HepG2 (cell line): ENCODE data around the gene LUZP2.

Experiments
- TAF1 ChIP-seq: sonication (generic); formaldehyde crosslinking; IDR thresholded peaks from 2 replicates; pipeline ENCODE4 v1.4.0; 2020; ENCODE audit warnings: missing genetic modification reagents
- ZNF317 ChIP-seq: sonication (generic); formaldehyde crosslinking; IDR thresholded peaks from 2 replicates; pipeline ENCODE4 v1.5.0; 2020; ENCODE audit warnings: mild to moderate bottlenecking, missing genetic modification reagents
- TF ChIP-seq, protein P1 (sequence below): sonication (generic); formaldehyde crosslinking; IDR thresholded peaks from 2 replicates; pipeline ENCODE4 v1.4.0; 2020; ENCODE audit warnings: missing genetic modification reagents, mild to moderate bottlenecking, borderline replicate concordance
- TF ChIP-seq, protein P2 (sequence below): sonication (generic); formaldehyde crosslinking; IDR thresholded peaks from 2 replicates; pipeline ENCODE4 v1.9.0; 2021; ENCODE audit warnings: missing genetic modification reagents, borderline replicate concordance
- TF ChIP-seq, protein P3 (sequence below), 2 experiments: sonication (generic) in 1 of 2; formaldehyde crosslinking in 1 of 2; IDR thresholded peaks; 2 replicates each; pipeline versions ENCODE4 v1.5.1 to v1.6.1; 2011 to 2020; ENCODE audit warnings: borderline replicate concordance in 1 of 2, low read depth in 1 of 2, low read length in 1 of 2, mild to moderate bottlenecking in 1 of 2, missing genetic modification reagents in 1 of 2, moderate library complexity in 1 of 2
- TF ChIP-seq, protein P4 (sequence below): IDR thresholded peaks from 2 replicates; pipeline ENCODE4 v1.6.1; 2016

- TF ChIP-seq, protein P1, sequence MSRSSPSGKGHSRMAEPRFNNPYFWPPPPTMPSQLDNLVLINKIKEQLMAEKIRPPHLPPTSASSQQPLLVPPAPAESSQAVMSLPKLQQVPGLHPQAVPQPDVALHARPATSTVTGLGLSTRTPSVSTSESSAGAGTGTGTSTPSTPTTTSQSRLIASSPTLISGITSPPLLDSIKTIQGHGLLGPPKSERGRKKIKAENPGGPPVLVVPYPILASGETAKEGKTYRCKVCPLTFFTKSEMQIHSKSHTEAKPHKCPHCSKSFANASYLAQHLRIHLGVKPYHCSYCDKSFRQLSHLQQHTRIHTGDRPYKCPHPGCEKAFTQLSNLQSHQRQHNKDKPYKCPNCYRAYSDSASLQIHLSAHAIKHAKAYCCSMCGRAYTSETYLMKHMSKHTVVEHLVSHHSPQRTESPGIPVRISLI (CRISPR knock-in tag): no peak
- TF ChIP-seq, protein P2, sequence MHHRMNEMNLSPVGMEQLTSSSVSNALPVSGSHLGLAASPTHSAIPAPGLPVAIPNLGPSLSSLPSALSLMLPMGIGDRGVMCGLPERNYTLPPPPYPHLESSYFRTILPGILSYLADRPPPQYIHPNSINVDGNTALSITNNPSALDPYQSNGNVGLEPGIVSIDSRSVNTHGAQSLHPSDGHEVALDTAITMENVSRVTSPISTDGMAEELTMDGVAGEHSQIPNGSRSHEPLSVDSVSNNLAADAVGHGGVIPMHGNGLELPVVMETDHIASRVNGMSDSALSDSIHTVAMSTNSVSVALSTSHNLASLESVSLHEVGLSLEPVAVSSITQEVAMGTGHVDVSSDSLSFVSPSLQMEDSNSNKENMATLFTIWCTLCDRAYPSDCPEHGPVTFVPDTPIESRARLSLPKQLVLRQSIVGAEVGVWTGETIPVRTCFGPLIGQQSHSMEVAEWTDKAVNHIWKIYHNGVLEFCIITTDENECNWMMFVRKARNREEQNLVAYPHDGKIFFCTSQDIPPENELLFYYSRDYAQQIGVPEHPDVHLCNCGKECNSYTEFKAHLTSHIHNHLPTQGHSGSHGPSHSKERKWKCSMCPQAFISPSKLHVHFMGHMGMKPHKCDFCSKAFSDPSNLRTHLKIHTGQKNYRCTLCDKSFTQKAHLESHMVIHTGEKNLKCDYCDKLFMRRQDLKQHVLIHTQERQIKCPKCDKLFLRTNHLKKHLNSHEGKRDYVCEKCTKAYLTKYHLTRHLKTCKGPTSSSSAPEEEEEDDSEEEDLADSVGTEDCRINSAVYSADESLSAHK (CRISPR knock-in tag): no peak
- TF ChIP-seq TAF1 (CRISPR knock-in tag) (no peak), ZNF317 (CRISPR knock-in tag) (no peak)
- TF ChIP-seq, protein P3, sequence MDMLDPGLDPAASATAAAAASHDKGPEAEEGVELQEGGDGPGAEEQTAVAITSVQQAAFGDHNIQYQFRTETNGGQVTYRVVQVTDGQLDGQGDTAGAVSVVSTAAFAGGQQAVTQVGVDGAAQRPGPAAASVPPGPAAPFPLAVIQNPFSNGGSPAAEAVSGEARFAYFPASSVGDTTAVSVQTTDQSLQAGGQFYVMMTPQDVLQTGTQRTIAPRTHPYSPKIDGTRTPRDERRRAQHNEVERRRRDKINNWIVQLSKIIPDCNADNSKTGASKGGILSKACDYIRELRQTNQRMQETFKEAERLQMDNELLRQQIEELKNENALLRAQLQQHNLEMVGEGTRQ (IDR thresholded peaks at IDR 0.05; ENCODE audit: low read depth, low read length): no peak
- TF ChIP-seq, protein P3 (CRISPR knock-in tag; IDR thresholded peaks at IDR 0.05; ENCODE audit: borderline replicate concordance): no peak
- TF ChIP-seq, protein P4, sequence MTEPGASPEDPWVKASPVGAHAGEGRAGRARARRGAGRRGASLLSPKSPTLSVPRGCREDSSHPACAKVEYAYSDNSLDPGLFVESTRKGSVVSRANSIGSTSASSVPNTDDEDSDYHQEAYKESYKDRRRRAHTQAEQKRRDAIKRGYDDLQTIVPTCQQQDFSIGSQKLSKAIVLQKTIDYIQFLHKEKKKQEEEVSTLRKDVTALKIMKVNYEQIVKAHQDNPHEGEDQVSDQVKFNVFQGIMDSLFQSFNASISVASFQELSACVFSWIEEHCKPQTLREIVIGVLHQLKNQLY (CRISPR knock-in tag): no peak
These were observed 19.8 kb downstream of the LUZP2 start for GRCh38 chr11:24516638-24517037.
